Osteocyte (in vitro differentiated cells): Measurements from ENCODE around the gene SERPINA12. TPM values are rescaled to one million over a fixed set of nuclear protein-coding genes. Genes with fewer than 3 reads are reported as not detected.

ENCODE experiments used
- DNase-seq: peaks from one replicate; pipeline ENCODE4 v3.0.0; 2021; ENCODE audit warnings: mixed read lengths; ENCODE audit not compliant: unreplicated experiment; ENCODE audit errors: extremely low spot score
- H3K27ac Mint-ChIP-seq: one replicate; pipeline ENCODE4 v1.8.0; 2021; ENCODE audit warnings: mild to moderate bottlenecking, mixed read lengths; ENCODE audit not compliant: unreplicated experiment
- H3K27me3 Mint-ChIP-seq: one replicate; pipeline ENCODE4 v1.8.0; 2021; ENCODE audit warnings: mixed read lengths; ENCODE audit not compliant: unreplicated experiment
- H3K36me3 Mint-ChIP-seq: one replicate; pipeline ENCODE4 v1.8.0; 2021; ENCODE audit warnings: mixed read lengths; ENCODE audit not compliant: unreplicated experiment
- H3K4me1 Mint-ChIP-seq: one replicate; pipeline ENCODE4 v1.8.0; 2021; ENCODE audit warnings: mixed read lengths; ENCODE audit not compliant: unreplicated experiment
- H3K4me3 Mint-ChIP-seq: one replicate; pipeline ENCODE4 v1.8.0; 2021; ENCODE audit warnings: mild to moderate bottlenecking, moderate library complexity, mixed read lengths; ENCODE audit not compliant: unreplicated experiment
- H3K9me3 Mint-ChIP-seq: one replicate; pipeline ENCODE4 v1.8.0; 2021; ENCODE audit warnings: mixed read lengths; ENCODE audit not compliant: unreplicated experiment
- CTCF ChIP-seq: fragments of 200-600 bp; sonication (generic); IDR thresholded peaks from 2 replicates; pipeline ENCODE4 v1.5.0; 2021; ENCODE audit warnings: antibody characterized with exemption, mild to moderate bottlenecking, moderate library complexity
- total RNA-seq: library from RNA; stranded (reverse); gene quantifications from 2 replicates; pipeline ENCODE4 v1.2.1, GENCODE V29; 2021

SERPINA12 gene
- total RNA-seq, 1 donor from 2014 or later, result not detected

DNA sequence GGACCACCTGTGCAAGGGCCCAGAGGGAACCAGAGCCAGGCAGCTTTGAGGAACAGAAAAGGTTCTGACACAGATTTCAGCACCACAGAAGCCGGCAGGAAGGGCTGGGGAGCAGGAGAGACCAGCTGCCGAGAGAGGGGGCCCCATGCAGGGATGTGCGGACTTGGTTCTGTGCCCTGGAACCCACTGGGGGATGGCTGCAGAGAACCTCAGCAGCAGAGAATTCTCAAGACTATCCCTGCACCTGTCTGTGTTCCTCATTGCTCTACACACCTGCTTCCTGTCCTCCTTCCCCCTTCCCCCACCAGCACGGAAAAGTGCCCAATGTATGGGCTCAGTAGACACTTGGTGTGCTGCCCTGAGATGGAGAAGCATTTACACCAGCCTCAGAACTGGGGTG, 36.4 kb downstream of the SERPINA12 start:
- no peaks in the 10 kb centered on the region for H3K36me3 Mint-ChIP-seq
- H3K4me3 Mint-ChIP-seq, result no peak overlapping the region
- no peaks in the 10 kb centered on the region for H3K4me1 Mint-ChIP-seq
- H3K9me3 Mint-ChIP-seq, result no peaks in the 10 kb centered on the region
- no peak overlapping the region for H3K27ac Mint-ChIP-seq
- TF ChIP-seq CTCF, result no peak
- H3K27me3 Mint-ChIP-seq, result peaks cover 15% of the 10 kb centered on the region
- DNase-seq, result peak; percentile 62

- Mint-ChIP-seq H3K9me3 (no peaks in the 10 kb centered on the region), H3K36me3 (no peaks in the 10 kb centered on the region), H3K4me3 (no peak overlapping the region), H3K27me3 (peaks cover 19% of the 10 kb centered on the region), H3K4me1 (no peaks in the 10 kb centered on the region), H3K27ac (no peak overlapping the region)
- no peak for TF ChIP-seq CTCF
- DNase-seq, result no peak
Observed at GRCh38 chr14:94471045-94471444, 38.2 kb downstream of the SERPINA12 start.

DNA sequence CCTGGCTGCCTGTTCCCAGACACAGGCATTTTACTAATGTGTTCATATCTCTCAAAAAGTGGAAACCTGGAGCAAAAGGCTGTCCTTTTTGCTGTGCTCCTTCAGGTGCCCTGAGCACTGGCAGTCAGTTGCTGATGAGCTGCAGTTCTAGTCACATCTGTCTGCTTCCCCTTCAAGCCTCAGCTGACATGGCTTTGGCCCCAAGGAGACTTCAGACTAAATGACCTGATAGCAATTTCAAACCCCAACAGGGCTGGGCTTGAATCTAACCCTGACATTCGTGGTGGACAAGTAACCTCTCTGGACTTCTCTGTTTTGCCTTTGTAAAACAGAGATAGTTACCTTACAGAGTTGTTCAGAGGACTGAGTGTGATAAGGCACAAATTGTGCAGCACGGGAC, 39.0 kb downstream of the SERPINA12 start:
- Mint-ChIP-seq H3K36me3 (no peaks in the 10 kb centered on the region), H3K27me3 (peaks cover 21% of the 10 kb centered on the region), H3K9me3 (no peaks in the 10 kb centered on the region), H3K27ac (no peak overlapping the region), H3K4me3 (no peak overlapping the region), H3K4me1 (no peaks in the 10 kb centered on the region)
- no peak for DNase-seq
- no peak for TF ChIP-seq CTCF

DNA sequence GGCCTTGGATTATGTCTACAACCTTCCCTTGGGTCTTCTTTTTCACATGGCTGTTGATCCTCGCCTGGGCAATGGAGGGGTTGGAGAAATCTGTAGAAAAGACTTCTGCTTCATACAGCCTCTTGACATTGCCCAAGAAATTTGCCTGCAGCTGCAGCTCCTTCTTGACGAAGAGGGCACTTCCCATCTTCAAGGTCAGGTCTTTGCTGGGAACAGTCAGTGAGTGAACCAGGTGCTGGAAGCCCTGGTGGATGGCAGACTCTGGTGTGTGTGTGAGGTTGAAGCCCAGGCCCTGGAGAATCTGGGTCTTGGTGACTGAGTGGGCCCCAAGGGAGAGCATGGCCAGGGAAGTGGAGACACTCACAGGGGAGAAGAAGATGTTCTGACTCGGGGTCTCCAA, 40.0 kb downstream of the SERPINA12 start:
- H3K27ac Mint-ChIP-seq, result no peak overlapping the region
- H3K4me3 Mint-ChIP-seq, result no peak overlapping the region
- no peaks in the 10 kb centered on the region for H3K36me3 Mint-ChIP-seq
- no peak for TF ChIP-seq CTCF
- H3K9me3 Mint-ChIP-seq, result no peaks in the 10 kb centered on the region
- DNase-seq, result peak; percentile 70
- peaks cover 21% of the 10 kb centered on the region for H3K27me3 Mint-ChIP-seq
- H3K4me1 Mint-ChIP-seq, result no peaks in the 10 kb centered on the region

- Mint-ChIP-seq H3K4me3 (no peak overlapping the region), H3K9me3 (no peaks in the 10 kb centered on the region), H3K27ac (no peak overlapping the region), H3K4me1 (no peaks in the 10 kb centered on the region), H3K27me3 (peaks cover 21% of the 10 kb centered on the region), H3K36me3 (no peaks in the 10 kb centered on the region)
- DNase-seq, result no peak
- no peak for TF ChIP-seq CTCF
Observed at GRCh38 chr14:94467728-94468520, 41.3 kb downstream of the SERPINA12 start.
